NCI-H2029 treated with DMSO at 0.1 percent for 48 hours (cell line): ENCODE measurements around the gene STOML2.

Experiments
- DNase-seq: peaks from one replicate; lab custom pipeline; 2025; lab: John Stamatoyannopoulos, UW

STOML2 gene

DNA sequence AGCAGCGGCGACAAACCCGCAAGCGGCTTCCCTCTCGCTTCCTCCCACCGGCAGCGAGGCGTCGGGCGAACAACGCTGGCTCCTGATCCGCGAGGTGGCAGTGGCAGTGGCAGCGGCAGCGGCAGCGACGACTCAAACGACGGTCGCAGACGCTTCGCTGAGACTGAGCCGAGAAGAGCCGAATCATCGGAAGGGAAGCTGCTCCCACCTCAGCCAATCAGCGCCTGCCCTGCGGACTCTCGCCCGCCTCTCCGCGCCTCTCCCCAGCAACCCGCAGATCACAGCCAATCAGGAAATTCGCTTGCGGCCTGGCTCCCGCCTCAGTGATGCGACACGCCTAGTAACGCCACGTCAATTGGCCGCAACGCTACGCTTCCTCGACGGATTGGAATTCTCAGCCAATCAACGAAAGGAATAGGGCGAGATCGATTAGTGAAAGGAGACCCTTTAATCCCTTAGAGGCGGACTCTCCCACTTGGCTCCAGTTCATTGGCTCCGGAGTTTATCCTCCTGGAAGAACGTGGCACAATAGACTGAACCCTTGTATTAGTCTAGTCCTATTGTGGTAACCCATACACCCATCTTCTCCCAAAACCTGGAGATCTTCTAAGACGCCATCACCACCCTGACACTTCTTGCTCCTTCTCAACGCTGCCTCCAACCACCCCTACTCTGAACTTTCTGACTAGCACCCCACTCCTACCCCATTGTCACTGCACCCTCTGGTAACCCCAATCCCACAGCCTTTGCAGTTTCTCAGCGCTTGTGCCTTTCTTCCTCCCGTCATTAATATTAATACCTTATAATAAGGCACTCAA, 30.3 kb downstream of the STOML2 start, which contains the start of gene VCP:
Gene VCP, minus strand, starts transcription at position 165 of the 818 bp plus-strand sequence. CDS start 272 bp downstream, outside the sequence.
- DNase-seq, result peak; percentile 97

DNA sequence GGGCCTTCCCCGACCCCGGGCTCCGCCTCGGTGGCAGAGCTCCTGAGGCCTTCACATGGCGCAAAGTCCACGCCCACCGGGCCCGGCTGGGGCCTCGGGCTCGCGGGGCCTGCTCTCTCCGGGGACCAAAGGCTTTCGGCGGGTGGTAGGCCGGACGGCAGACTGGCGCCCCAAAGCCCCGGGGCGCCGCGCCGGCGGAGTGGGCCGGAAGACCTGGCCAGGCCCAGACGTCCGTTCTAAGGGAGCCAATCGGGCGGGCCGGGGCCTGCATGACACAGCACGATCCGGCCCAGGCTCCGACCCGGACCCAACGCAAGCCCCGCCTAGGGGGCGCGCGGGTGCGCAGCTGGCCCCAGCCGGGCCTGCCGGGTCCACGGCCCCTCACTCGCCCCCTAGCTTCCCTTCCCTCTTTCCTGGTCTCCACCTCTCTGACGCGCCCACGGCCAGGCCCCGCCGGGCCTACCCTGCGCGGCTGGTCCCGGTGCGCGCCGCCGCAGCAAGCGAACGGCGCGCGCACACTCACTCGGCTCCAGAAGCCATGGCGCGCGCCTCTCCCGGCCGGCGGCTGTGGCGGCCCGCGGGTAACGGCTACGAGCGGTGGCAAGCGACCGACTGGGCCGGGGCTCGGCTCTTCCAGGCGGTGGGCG, 31.0 kb downstream of the STOML2 start:
- DNase-seq, result peak; percentile 57

- DNase-seq, result no peak
Observed at GRCh38 chr9:35070823-35071813, 31.8 kb downstream of the STOML2 start.

DNA sequence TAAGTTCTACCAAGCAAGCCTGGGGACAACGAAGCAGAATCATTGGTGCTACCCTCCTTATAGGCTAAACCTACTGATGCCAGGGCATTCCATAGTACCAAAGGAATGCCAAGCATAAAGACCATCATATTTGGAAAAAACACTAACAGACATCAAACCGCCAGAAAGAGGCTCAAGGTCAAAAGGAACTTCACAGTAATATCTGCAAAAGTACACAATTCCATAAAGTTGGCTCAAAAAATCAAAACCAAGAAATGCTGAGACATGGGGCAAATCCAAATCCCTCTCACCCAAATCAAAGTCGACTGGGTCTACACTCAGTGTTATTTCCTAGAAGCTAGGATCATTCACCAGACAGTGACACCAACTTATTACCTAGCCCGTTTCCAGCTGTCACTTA, 33.9 kb downstream of the STOML2 start:
- no peak for DNase-seq

DNA sequence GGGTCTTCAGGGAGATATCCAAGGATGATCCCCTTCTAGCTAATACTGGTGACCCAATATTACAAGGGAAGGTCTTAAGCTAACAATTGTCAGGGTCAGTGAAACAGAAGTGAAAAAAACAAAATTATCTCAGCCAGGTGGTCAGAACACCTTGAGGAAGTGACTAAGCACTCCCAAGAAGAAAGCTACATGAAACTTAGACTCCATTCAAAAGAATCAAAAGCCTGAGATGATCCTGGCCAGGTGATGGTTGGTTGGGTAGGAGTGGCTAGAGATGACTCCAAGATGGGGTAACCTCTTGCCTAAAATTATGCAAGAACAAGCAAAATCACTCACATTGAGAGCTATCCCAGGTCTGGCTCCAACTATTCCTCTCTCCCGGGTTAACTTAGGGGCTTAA, 35.9 kb downstream of the STOML2 start:
- no peak for DNase-seq

DNA sequence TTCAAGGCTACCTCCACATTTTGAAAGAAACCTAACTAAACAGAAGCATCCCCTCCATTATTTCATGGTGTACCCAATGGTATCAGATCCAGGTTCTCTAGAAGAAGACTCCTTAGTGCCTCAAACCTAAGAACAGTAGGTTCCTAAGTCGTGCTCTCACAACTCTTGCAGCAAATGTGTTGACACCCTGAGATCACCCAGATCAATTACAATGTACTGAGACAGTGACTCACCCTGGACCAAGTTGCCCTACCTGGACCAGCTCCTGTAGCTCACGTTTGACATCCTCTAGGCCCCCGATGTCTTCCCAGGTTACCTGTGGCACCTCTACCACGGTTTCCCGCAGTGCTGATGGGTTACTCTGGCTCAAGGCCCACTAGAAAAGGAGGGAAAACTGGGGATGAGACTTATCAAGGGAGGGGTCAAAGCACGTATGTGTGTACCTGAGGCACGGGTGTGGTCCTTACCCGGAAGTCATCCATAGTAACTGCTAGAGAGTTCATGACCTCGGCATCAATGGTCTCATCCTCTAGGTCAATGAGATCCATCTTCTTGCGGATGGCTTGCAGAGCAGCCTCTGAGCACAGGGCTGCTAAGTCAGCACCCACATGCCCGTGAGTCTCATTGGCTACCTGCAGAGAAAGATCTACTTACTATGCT, 42.3 kb downstream of the STOML2 start:
- DNase-seq, result no peak

- DNase-seq, result no peak
Observed at GRCh38 chr9:35059438-35059837, 43.5 kb downstream of the STOML2 start.

- no peak for DNase-seq
Observed at GRCh38 chr9:35057271-35057620, 45.7 kb downstream of the STOML2 start.

- DNase-seq, result no peak
Observed at GRCh38 chr9:35056571-35057270, 46.2 kb downstream of the STOML2 start.

DNA sequence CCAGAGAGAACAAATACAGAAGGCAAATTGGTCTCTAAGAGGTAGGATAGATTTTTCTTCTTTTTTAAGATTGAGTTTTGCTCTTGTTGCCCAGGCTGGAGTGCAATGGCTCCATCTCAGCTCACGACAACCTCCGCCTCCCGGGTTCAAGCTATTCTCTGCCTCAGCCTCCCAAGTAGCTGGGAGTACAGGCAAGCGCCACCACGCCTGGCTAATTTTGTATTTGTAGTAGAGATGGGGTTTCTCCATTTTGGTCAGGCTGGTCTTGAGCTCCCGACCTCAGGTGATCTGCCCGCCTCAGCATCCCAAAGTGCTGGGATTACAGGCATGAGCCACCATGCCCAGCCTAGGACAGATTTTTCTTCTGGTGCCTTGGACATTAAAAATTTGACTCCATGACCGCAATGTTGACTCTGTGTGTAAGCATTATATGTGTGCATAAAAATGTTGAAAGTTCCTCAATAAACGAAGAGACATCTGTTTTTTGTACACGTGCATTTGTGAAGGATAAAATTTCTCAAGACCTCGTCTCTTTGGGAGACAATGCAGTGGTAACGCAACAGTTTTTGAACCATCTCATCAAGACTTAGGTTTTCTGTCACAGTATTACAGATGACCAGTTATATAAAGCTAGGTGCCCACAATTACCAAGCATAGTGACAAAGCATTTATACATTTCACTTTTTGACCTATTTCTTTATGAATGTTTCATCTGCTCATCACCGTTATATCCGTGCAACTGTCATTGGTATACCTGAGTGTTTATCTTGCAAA, 47.9 kb downstream of the STOML2 start:
- DNase-seq, result no peak

GRCh38 chr9:35054185-35054835, 48.6 kb downstream of the STOML2 start:
- DNase-seq, result no peak

GRCh38 chr9:35051069-35051967, 51.6 kb downstream of the STOML2 start:
- DNase-seq, result peak; percentile 7
